ENCODE results near the gene INTS7. TPM values are rescaled to one million over a fixed set of nuclear protein-coding genes. Genes with fewer than 3 reads are reported as not detected.

The INTS7 gene
- total RNA-seq = 8.4 TPM
- long read RNA-seq, full-length matches to known transcripts = 1 of 8 reads
- long read RNA-seq, partial matches to known transcripts = 3 of 8 reads
- long read RNA-seq, other reads (novel, unspliced or antisense) = 4 of 8 reads

- DNase-seq (ENCODE audit: low spot score) = peak; percentile 99
These were observed at the start of gene INTS7, which contains the start of gene DTL for GRCh38 chr1:212035123-212035834. Gene INTS7, minus strand, starts transcription at chr1:212035557. Its CDS starts 120 bp downstream, at chr1:212035437. Gene DTL, plus strand, starts transcription at chr1:212035748. Its CDS starts 143 bp downstream, at chr1:212035891.

GRCh38 chr1:212082765-212083406, 47.5 kb upstream of the INTS7 start:
- DNase-seq (ENCODE audit: low spot score) = no peak

- DNase-seq (ENCODE audit: low spot score) = no peak
These were observed 43.5 kb upstream of the INTS7 start for GRCh38 chr1:212078826-212079225.

GRCh38 chr1:212077028-212077427, 41.7 kb upstream of the INTS7 start:
- no peak for DNase-seq (ENCODE audit: low spot score)

- no peak for DNase-seq (ENCODE audit: low spot score)
These were observed 39.5 kb upstream of the INTS7 start for GRCh38 chr1:212074856-212075255.

- no peak for DNase-seq (ENCODE audit: low spot score)
These were observed 39.0 kb upstream of the INTS7 start for GRCh38 chr1:212074313-212074712.

GRCh38 chr1:212073490-212073889, 38.1 kb upstream of the INTS7 start:
- no peak for DNase-seq (ENCODE audit: low spot score)

GRCh38 chr1:212072047-212072446, 36.7 kb upstream of the INTS7 start:
- DNase-seq (ENCODE audit: low spot score) = no peak

GRCh38 chr1:212070720-212071302, 35.5 kb upstream of the INTS7 start:
- DNase-seq (ENCODE audit: low spot score) = no peak

GRCh38 chr1:212067787-212068186, 32.4 kb upstream of the INTS7 start:
- DNase-seq (ENCODE audit: low spot score) = no peak

- DNase-seq (ENCODE audit: low spot score) = no peak
These were observed 27.6 kb upstream of the INTS7 start for GRCh38 chr1:212062832-212063438.

- no peak for DNase-seq (ENCODE audit: low spot score)
These were observed 25.5 kb upstream of the INTS7 start for GRCh38 chr1:212060632-212061472.

GRCh38 chr1:212055333-212055732, 20.0 kb upstream of the INTS7 start:
- no peak for DNase-seq (ENCODE audit: low spot score)

- DNase-seq (ENCODE audit: low spot score) = no peak
These were observed 18.6 kb upstream of the INTS7 start for GRCh38 chr1:212053993-212054392.

- no peak for DNase-seq (ENCODE audit: low spot score)
These were observed 10.6 kb upstream of the INTS7 start for GRCh38 chr1:212045981-212046380.

GRCh38 chr1:212044851-212045250, 9.5 kb upstream of the INTS7 start:
- DNase-seq (ENCODE audit: low spot score) = no peak

- DNase-seq (ENCODE audit: low spot score) = no peak
These were observed 7.1 kb upstream of the INTS7 start for GRCh38 chr1:212042436-212042835.

GRCh38 chr1:212040629-212041412, 5.5 kb upstream of the INTS7 start:
- DNase-seq (ENCODE audit: low spot score) = no peak

- no peak for DNase-seq (ENCODE audit: low spot score)
These were observed 4.3 kb upstream of the INTS7 start for GRCh38 chr1:212039622-212040021.

- no peak for DNase-seq (ENCODE audit: low spot score)
These were observed 2.5 kb upstream of the INTS7 start for GRCh38 chr1:212037900-212038299.
